Spleen (tissue), 11 donors: Measurements from ENCODE around the gene TRABD2B. TPM values are rescaled to one million over a fixed set of nuclear protein-coding genes. Genes with fewer than 3 reads are reported as not detected.

Experiments
- DNase-seq: peaks from one replicate; pipeline ENCODE4 v3.0.0-alpha.2; 2020
- H3K27ac ChIP-seq, 8 donors: fragments of 200-600 bp; sonication (generic) in 7 of 8; 1 replicate in 4 of 8; 2 replicates in 4 of 8; pipeline versions ENCODE4 v1.5.0 to v1.8.0; 2016 to 2021; ENCODE audit warnings: inconsistent platforms in 4 of 8, mild to moderate bottlenecking in 4 of 8, moderate library complexity in 1 of 8
- H3K27me3 ChIP-seq, 7 donors: fragments of 200-600 bp; sonication (generic) in 6 of 7; replicated peaks in 1 of 7; 1 replicate in 4 of 7; 2 replicates in 3 of 7; pipeline versions ENCODE4 v1.5.0 to v1.8.0; 2016 to 2021; ENCODE audit warnings: inconsistent platforms in 3 of 7, mild to moderate bottlenecking in 1 of 7
- H3K36me3 ChIP-seq, 6 donors: fragments of 200-600 bp; sonication (generic) in 5 of 6; 1 replicate in 4 of 6; 2 replicates in 2 of 6; pipeline versions ENCODE4 v1.5.0 to v1.8.0; 2016 to 2021; ENCODE audit warnings: inconsistent platforms in 2 of 6
- H3K4me1 ChIP-seq, 6 donors: fragments of 200-600 bp; sonication (generic) in 5 of 6; 1 replicate in 3 of 6; 2 replicates in 3 of 6; pipeline versions ENCODE4 v1.5.0 to v1.8.0; 2016 to 2021; ENCODE audit warnings: inconsistent platforms in 3 of 6
- H3K4me3 ChIP-seq, 8 donors: fragments of 200-600 bp; sonication (generic) in 7 of 8; 1 replicate in 4 of 8; 2 replicates in 4 of 8; pipeline versions ENCODE4 v1.5.0 to v1.8.0; 2016 to 2021; ENCODE audit warnings: inconsistent platforms in 4 of 8, mild to moderate bottlenecking in 4 of 8, moderate library complexity in 2 of 8
- H3K9me3 ChIP-seq, 8 donors: fragments of 200-600 bp; sonication (generic) in 7 of 8; 1 replicate in 4 of 8; 2 replicates in 4 of 8; pipeline versions ENCODE4 v1.5.0 to v1.8.0; 2016 to 2021; ENCODE audit warnings: inconsistent platforms in 4 of 8
- CTCF ChIP-seq, 11 experiments: fragments of 200-600 bp in 7 of 11; fragments of 450-650 bp in 4 of 11; sonication (generic) in 4 of 11; IDR thresholded peaks in 8 of 11; conservative IDR thresholded peaks in 3 of 11; 1 replicate in 7 of 11; 2 replicates in 4 of 11; pipeline versions ENCODE4 v1.4.0 to v1.8.0; 2016 to 2021; ENCODE audit warnings: antibody characterized with exemption in 11 of 11, inconsistent platforms in 4 of 11, mild to moderate bottlenecking in 1 of 11
- POLR2A ChIP-seq, 3 donors: fragments of 450-650 bp; IDR thresholded peaks; one replicate each; pipeline ENCODE4 v1.5.1; 2017; ENCODE audit warnings: antibody characterized with exemption in 3 of 3, mild to moderate bottlenecking in 1 of 3
- POLR2AphosphoS5 ChIP-seq, 3 donors: sonication (generic); formaldehyde crosslinking; IDR thresholded peaks; one replicate each; pipeline ENCODE4 v1.5.1; 2017; ENCODE audit warnings: antibody characterized with exemption in 3 of 3
- WGBS, 5 donors: extraction: QIAGEN DNeasy Blood & Tissue Kit in 3 of 5; methylation state at CpG; one replicate each; pipeline versions ENCODE4 v1.1.5 to v1.1.7; 2013 to 2018; 5-methylcytosine and 5-hydroxymethylcytosine counted together
- intact Hi-C: fragments of 100-400 bp; cut with DNase I; formaldehyde crosslinking; loops from one replicate; pipeline ENCODE4 v1.15.0; 2023; ENCODE audit warnings: low total_unique reads
- polyA plus RNA-seq, 3 donors: library from polyadenylated mRNA; stranded (reverse); fragments of 200-250 nt; gene quantifications; one replicate each; pipeline ENCODE4 v1.2.1, GENCODE V29; 2013
- total RNA-seq, 7 donors: library from RNA; depleted of rRNA in 3 of 7; stranded (reverse); fragments of >200 nt in 3 of 7; fragmentation: NEBNext Ultra II Directional in 4 of 7; extraction: Animal tissue kit (Norgen Biotek cat#: 25700) in 4 of 7; gene quantifications; one replicate each; pipeline versions ENCODE4 v1.1.0 to v1.2.1, GENCODE V29; 2016 to 2021
- donor health status: healthy with polysubstance abuse.
- donor health status: DM: no; HTN: no; CAD: no; lungs with moderate emphysema.
- donor health status: DM: no; HTN: no; CAD: no.
- donor health status: Bipolar disorder and iron deficiency.
- donor health status: healthy.
- donor health status: DM: no; HTN: no; CAD: no.
- donor health status: DM: yes; HTN: yes; CAD: no.

The TRABD2B gene
- total and polyA plus RNA-seq, 10 donors, result 0.11 to 3.5 (median 0.64) TPM

DNA sequence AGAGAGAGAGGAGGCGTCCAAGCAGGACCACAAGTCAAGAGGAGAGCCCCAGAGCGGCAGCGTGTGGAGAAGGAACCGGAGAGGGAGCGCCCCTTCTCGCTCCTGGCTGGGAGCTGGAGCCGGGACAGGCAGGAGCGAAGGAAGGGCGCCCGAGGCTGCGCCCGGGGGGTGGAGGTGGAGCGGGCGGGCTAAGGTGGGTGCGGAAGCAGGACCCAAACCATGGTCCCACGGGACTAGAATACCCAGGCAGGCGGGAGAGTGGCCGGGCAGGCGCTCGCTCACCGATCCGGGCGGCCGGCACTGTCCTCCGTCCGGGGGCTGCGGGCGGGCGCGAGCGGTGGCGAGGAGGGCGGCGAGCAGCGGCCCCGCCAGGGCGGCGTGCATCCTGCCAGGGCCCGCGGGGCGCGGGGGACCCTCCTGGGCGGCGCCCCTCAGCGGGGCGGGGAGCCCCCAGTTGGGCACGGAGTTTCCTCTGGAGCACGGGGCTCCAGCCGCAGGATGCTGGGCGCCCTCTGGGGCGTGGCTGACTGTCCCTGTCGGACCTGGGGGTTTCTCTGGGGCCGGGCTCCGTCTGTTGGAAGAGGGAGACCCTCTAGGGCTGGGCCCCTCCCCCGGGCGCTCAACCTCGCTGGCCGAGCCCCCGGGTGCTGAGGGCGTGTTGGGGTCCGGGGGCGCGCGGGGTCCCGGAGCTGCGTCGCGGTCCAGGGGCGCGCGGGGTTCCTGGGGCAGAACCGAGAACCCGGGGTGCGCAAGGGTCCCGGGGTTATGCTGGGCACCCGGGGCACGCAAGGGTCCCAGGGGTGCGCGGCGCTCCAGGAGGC is 569 bp downstream of the TRABD2B start:
- intact Hi-C loops, result loop anchor here (5.0 kb wide), 1 partner anchor 66 kb away; no protein-coding TSS in a partner anchor
- Histone ChIP-seq H3K4me3 (peak overlapping the region; percentile 4 to 75 (median 42)), H3K9me3 (no peaks in the 10 kb centered on the region), H3K27me3 (peaks cover 7 to 96% (median 29%) of the 10 kb centered on the region in 7 donors), H3K4me1 (peaks cover 3 to 21% (median 14%) of the 10 kb centered on the region in 6 donors), H3K27ac (peak overlapping the region in 3 of 8 donors; percentile 42 to 74 (median 72)), H3K36me3 (no peaks in the 10 kb centered on the region)
- WGBS, 5 donors, result 3 to 5% (median 3%) methylated on average over 41 to 80 of the region's 80 CpGs
- no peak for TF ChIP-seq POLR2AphosphoS5 (IDR thresholded peaks at IDR 0.05)
- no peak for DNase-seq

GRCh38 chr1:47996060-47996405 is 1.2 kb downstream of the TRABD2B start:
- Histone ChIP-seq H3K27ac (peak overlapping the region in 1 of 8 donors; percentile 74), H3K4me1 (peaks cover 3 to 21% (median 14%) of the 10 kb centered on the region in 6 donors), H3K4me3 (peak overlapping the region in 7 of 8 donors; percentile 29 to 75 (median 45)), H3K9me3 (no peaks in the 10 kb centered on the region), H3K27me3 (peaks cover 7 to 96% (median 29%) of the 10 kb centered on the region in 7 donors), H3K36me3 (no peaks in the 10 kb centered on the region)
- no peak for DNase-seq
- intact Hi-C loops, result loop anchor here (5.0 kb wide), 1 partner anchor 66 kb away; no protein-coding TSS in a partner anchor
- TF ChIP-seq CTCF (IDR thresholded peaks at IDR 0.05 in 8 of 11, conservative IDR thresholded peaks at IDR 0.05 in 3 of 11), result no peak
- no peak for TF ChIP-seq POLR2AphosphoS5 (IDR thresholded peaks at IDR 0.05)
- no peak for TF ChIP-seq POLR2A (IDR thresholded peaks at IDR 0.05)
- 40 to 50% (median 48%) methylated on average over 7 of the region's 7 CpGs for WGBS, 5 donors

GRCh38 chr1:47995306-47996050 is 1.7 kb downstream of the TRABD2B start:
- peaks cover 7 to 93% (median 29%) of the 10 kb centered on the region in 7 donors for H3K27me3 ChIP-seq

More at GRCh38 chr1:47995306-47996050, 1.7 kb downstream of the TRABD2B start:
- DNase-seq, result no peak
- H3K9me3 ChIP-seq, result no peaks in the 10 kb centered on the region
- no peak overlapping the region for H3K27ac ChIP-seq
- WGBS, 5 donors, result 80 to 88% (median 81%) methylated on average over 8 of the region's 8 CpGs
- intact Hi-C loops, result loop anchor here (5.0 kb wide), 1 partner anchor 67 kb away; no protein-coding TSS in a partner anchor
- H3K4me1 ChIP-seq, result peaks cover 3 to 21% (median 14%) of the 10 kb centered on the region in 6 donors
- peak overlapping the region in 2 of 8 donors; percentile 45 to 46 for H3K4me3 ChIP-seq
- no peaks in the 10 kb centered on the region for H3K36me3 ChIP-seq
- TF ChIP-seq CTCF (IDR thresholded peaks at IDR 0.05 in 8 of 11, conservative IDR thresholded peaks at IDR 0.05 in 3 of 11) (no peak), POLR2A (IDR thresholded peaks at IDR 0.05) (no peak), POLR2AphosphoS5 (IDR thresholded peaks at IDR 0.05) (no peak)
